NAMALWA (cell line): ENCODE data around the gene CARMIL1.
"Not testable (repeated sequence)": the region's sequence is repeated elsewhere in the genome, so short reads cannot be mapped to it uniquely, and the experiment has no call there.

Source experiments
- DNase-seq: peaks from one replicate; pipeline ENCODE4 v3.0.0-alpha.2; 2015; ENCODE audit warnings: low spot score

The CARMIL1 gene

DNA sequence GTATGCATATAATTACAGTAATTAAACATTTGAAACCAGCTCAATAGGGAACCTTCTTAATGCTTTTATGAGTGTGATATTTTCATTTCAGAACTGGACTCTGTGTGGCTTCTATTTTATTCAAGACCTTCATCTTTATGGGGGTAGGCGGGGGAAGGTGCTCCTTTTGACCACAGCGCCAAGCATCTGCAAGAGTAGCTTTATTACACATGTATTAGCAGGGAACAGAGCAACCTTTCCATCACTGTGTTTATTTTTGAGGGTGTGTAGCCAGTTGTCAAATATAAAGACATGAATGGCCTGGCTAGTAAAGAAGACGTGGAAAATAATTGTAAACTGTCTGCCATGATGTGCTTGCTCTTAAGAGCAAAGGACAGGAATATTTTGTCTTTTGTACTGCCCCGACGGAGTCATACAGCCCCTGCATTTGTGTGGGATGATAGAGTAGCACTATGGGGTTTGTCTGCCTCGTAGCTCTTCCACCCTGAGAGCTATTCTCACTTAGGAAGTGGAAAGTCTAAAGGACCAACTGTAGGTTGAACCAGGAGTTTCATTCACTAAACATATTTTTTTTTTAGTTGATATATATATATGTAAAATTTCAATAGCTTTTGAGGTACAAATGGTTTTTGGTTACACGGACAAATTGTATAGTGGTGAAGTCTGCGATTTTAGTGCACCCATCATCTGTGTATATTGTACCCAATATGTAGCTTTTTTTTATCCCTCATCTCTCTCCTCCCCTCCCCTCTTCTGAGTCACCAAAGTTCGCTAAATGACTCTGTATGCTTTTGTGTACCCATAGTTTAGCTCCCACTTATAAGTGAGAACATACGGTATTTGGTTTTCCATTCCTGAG is 91.2 kb downstream of the CARMIL1 start:
- peak; percentile 12 for DNase-seq

DNA sequence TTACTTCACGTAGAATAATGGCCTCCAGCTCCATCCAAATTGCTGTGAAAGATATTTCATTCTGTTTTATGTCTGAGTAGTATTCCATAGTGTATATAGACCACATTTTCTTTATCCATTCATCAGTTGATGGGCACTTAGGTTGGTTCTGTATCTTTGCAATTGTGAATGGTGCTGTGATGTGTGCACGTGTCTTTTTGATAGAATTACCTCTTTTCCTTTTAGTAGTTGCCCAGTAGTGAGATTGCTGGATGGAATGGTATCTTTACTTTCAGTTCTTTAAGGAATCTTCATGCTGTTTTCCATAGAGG is 91.8 kb downstream of the CARMIL1 start:
- DNase-seq = no peak

DNA sequence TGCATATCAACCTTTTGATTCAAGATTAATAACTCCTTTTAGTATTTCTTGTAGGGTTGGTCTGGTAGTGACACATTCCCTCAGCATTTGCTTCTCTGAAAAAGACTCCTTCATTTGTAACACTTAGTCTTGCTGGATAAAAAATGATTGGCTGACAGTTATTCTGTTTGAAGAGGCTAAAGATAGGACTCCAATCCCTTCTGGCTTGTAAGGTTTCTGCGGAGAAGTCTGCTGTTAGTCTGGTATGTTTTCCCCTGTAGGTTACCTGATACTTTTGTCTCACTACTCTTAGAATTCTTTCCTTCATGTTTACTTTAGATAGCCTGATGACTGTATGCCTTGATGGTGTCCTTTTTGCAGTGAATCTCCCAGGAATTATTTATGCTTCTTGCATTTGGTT is 96.0 kb downstream of the CARMIL1 start:
- DNase-seq = no peak

DNA sequence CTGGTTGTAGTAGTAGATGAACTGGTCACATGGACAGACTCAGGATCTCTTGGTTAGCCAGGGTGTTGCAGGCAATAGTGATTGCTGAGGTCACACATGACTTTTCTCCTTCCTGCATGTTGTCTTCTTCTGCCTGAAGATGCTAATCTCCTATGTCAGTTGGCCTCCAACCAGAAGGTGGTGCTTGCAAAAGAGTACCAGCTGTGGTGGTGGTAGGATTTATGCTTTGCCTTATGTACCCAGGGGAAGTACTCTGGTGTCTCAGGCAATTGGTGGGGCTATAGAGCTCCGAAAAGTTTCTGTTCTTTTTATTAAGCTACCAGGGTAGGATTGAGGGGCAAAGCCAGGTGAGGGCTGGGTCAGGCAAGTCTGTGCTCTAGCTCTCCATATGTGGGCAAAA is 98.5 kb downstream of the CARMIL1 start:
- peak; percentile 63 for DNase-seq

DNA sequence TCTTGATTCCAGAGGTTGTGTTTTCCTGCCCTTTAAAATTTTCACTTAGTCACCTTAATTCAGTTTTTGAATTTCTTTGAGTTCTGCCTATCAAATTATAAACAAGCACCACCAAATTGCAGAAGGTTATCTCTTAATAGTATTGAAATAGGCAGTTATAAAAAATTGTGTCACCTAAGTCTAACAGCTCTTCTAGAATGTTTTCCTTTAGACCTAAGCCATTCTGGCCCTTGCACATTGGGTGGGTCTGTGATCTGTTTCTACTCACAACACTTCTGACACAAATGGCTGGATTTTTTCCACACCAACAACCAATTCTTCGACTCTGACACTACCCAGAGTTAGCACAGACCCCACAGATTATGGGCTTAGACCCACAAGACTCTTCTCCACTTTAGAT is 101.9 kb downstream of the CARMIL1 start:
- DNase-seq = no peak

DNA sequence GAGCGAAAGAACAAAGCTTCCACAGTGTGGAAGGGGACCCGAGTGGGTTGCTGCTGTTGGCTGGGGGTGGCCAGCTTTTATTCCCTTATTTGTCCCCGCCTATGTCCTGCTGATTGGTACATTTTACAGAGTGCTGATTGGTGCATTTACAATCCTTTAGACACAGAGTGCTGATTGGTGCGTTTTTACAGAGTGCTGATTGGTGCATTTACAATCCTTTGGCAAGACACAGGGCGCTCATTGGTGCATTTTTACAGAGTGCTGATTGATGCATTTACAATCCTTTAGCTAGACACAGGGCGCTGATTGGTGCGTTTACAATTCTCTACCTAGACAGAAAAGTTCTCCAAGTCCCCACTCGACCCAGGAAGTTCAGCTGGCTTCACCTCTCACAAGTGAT is 103.3 kb downstream of the CARMIL1 start:
- not testable (repeated sequence) for DNase-seq

DNA sequence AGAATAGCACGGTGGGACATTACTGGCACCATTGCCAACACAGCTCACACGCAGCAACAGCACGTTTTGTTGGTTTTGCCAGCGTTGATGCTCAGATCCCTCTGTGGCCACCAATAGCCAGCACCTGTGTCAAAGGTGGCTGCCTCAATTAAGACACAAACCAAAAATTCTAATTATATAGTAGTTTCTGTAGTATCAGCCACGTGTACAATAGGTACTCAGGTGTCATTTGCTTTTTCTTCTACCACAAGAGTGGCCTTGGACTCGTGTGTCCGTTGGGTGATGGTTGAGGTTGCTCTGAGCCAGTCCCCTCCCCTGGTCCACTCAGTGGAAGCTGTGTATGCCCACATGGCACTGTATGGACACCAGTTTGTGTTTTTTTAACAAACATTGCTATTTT is 105.1 kb downstream of the CARMIL1 start:
- DNase-seq = no peak

DNA sequence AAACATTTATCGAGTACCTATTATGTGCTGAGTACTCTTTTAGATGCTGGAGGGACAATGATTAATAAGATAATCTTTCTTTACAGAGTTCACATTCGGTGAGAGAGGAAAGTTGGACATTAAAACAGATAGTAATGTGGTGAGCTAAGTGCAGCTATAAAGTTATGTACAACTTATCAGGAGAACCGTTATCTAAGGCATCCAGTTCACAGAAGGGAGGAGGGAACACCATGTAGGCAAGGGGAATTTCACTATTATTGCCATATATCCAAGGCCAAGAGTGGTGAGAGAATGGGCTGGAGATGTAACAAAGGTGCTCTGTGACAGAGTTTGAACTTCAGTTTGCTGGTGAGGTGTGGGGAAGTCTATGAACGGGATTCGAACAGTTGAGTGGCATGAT is 105.8 kb downstream of the CARMIL1 start:
- no peak for DNase-seq

DNA sequence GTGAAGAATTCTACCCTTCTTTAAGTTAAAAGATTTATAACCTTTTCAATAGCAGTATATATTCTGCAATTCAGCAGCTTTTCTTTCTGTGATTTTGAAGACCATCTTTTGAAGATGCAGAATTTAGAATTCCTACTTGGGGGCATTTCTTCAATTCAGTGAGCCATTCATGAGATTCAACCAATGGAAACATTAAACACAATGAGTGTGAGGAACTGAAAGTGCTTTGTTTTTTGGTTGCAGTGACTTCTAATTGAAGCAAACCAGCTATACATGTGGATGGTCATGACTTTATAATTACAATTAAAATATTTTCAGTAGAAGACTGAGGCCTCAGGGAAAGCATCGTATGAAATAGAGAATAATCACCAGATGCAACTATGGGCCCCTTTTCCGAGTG is 108.3 kb downstream of the CARMIL1 start:
- peak; percentile 72 for DNase-seq

DNA sequence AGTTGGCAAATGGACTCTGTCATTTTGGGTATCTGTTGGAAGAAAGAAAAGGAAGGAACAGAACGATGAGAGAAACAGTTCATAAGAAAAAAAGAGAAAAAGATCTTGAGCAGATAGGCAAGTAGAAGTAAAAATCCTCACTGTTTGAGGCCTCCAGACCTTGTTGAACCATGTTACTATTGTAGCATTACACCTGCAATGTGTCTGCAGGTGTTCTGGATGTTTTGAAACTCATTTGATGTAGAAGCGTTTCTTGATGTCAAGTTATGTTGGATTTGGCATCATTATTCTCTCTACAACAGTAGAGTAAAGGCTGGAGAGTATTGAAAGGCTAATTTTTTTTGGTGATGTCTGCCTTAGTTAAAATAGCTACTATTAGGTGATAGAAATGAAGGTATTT is 108.7 kb downstream of the CARMIL1 start:
- peak; percentile 55 for DNase-seq

DNA sequence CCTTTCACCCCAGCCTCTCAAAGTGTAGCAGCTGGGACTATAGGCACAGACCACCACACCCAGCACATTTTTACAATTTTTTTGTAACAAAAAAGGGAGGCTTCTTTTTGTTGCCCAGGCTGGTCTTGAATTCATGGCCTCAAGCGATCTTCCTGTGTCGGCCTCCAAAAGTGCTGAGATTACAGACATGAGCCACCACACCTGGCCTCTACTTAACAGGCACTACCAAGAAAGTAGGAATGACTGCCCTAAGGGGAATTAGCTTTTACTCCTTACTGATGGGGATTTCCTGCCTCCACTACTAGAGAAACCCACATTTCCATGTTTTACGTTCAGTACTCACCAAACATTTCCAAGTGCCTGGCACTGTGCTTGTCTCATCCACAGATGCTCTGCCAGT is 109.6 kb downstream of the CARMIL1 start:
- peak; percentile 21 for DNase-seq

DNA sequence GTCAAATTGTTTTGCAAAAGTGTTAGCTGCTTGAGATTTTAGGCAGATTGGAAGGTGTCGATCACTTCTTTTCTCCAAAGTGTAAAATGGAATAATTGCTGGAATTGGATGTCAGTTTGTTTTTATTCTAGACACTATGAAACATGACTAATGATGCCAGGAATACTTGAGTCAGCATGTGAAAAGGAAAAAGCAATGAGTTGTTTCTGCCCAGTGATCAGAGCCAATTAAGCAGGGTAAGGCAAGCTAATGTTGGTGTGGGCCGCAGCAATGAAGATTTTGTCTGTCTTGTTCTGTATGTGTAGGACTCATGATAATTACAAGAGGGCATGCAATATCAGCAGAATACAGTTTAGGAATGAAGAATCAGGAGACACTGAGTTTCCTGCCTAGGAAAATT is 110.3 kb downstream of the CARMIL1 start:
- DNase-seq = no peak

DNA sequence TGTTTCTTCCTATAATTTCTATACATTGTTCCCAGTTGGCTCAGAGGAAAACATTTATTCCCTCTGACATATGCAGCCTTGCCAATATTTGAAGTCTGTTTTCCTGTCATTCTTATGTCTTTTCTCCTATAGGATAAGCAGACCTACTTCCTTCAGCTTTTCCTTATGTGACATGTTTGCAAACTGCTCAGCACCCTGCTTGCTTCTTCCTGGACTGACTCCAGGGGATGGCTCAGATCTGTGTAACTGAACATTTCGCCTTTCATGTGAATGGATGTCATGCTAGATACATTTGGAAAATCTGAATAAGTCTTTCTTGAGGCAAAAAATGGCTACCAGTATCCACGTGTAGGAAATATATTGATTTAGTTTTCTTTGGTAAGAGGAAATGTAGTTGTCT is 113.2 kb downstream of the CARMIL1 start:
- DNase-seq = no peak

GRCh38 chr6:25395731-25396130 is 116.6 kb downstream of the CARMIL1 start:
- DNase-seq = no peak

DNA sequence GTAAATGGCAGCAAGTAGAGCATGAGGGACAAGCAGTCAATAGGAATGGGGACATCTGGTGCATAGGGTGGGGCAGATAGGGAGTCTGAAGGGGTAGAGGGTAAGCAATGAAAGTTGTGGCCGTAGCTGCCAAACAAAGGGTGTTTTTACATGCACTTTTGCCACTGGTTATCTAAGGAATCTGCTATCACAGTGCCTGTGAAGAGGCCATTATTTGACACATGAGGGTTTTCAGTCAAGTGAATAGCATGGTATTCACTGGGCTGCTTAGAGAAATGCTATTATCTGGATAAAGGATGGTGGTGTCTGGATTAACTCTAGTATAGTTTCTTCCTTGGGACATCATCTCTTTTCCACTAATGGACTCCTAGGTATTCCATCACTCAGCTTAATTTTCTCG is 118.2 kb downstream of the CARMIL1 start:
- DNase-seq = no peak

DNA sequence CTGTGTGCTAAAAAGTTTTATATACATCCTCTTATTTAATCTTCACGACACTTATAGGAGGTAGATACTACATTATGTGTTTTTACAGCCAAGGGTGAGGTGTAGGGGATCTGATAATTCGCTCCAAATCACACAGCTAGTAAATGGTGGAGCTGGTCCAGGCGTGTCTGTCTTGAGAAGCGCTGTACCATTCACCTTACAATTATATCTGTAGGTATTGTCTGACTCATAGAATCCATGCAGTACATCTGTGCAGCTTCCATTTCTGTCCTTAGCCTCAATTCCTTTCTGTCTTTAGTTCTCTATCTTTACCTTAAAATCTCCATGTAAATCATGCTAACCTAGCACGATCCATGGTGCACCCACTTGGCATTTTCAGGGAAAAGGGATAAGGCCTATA is 120.7 kb downstream of the CARMIL1 start:
- no peak for DNase-seq

GRCh38 chr6:25401711-25402110 is 122.5 kb downstream of the CARMIL1 start:
- DNase-seq = no peak

- no peak for DNase-seq
Measured at GRCh38 chr6:25402125-25402524, 123.0 kb downstream of the CARMIL1 start.

DNA sequence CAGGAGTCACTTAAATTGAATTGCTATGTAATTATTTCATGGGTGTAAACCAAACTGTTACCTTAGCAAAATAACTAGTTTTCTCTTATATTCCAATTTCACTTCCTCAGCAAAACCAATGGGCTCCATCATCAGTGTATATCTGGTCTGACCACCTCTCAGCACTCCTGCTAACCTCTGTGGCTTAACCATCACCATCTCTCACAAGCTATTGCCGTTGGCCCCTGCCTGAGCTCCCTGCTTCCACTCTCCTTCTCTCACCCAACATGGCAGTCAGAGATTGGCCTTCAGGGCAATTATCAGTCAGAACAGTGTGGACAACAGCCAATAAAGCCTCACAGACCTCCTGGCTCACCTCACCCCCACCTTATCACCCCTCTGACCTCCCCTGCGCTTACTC is 124.0 kb downstream of the CARMIL1 start:
- DNase-seq = no peak

GRCh38 chr6:25404091-25404490 is 124.9 kb downstream of the CARMIL1 start:
- DNase-seq = no peak

- DNase-seq = peak; percentile 91
Measured at GRCh38 chr6:25404693-25405169, 125.6 kb downstream of the CARMIL1 start.

- peak; percentile 66 for DNase-seq
Measured at GRCh38 chr6:25405442-25405841, 126.3 kb downstream of the CARMIL1 start.

DNA sequence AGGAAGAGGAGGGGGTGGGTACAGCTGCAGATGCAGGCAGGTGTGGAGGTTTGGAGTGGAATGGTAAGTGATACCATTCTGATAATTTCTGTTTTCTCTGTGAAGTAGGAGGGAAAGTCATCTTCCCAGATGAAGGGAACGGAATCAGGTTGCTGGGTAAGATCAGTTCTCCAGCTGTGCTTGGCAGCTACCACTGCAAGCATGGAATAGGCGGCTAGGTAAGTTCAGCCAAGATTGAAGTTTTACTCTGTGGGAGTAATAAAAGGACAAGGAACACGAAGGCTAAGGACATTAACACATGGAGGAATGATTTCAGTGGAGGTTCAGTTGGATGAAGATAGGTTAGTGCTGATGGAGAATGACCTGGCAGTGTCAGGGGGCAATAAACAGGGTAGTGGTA is 128.3 kb downstream of the CARMIL1 start:
- no peak for DNase-seq

DNA sequence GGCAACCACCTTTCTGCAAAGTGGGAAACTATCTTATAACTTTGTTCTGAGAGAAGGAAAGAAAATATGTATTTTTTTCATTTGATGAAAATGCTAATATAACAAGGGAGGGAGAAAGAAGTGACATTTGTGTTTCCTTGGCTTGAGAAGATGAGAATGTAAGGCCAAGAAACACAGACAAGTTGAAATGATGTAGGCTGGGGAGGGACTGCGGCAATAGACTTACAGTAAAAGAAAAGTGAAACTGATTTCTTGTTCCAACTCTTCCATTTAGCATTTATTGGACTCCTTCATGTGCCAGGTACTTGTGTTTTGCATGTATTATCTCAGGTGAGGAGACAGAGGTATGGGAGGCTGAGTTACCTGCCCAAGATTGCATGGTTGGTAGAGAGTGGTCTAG is 130.9 kb downstream of the CARMIL1 start:
- no peak for DNase-seq
